PC-9 (cell line): ENCODE measurements around the gene TTC7B. TPM values are rescaled to one million over a fixed set of nuclear protein-coding genes. Genes with fewer than 3 reads are reported as not detected.

Experiments
- BruUV-seq: library from RNA; stranded (reverse); fragments of 400-500 nt; replicated peaks from 2 replicates; lab custom pipeline; 2021; lab: Mats Ljungman, UMichigan
- CTCF ChIA-PET: fragments of 300-600 bp; sonication (Branson Sonifier 250); formaldehyde crosslinking; loops from one replicate; lab custom pipeline; 2022; ENCODE audit warnings: antibody characterized with exemption; lab: Charles Lee
- POLR2A ChIA-PET: fragments of 300-600 bp; sonication (Branson Sonifier 250); formaldehyde crosslinking; loops from one replicate; lab custom pipeline; 2022; ENCODE audit warnings: antibody characterized with exemption; ENCODE audit not compliant: unreplicated experiment; lab: Charles Lee
- DNase-seq, 2 experiments: peaks; one replicate each; pipeline versions ENCODE4 v3.0.0 to v3.0.0-alpha.2; 2015 to 2022; ENCODE audit warnings: mixed read lengths in 1 of 2
- H2AFZ ChIP-seq: fragments of 200-600 bp; sonication (generic); 2 replicates; pipeline ENCODE4 v1.8.1; 2017; ENCODE audit warnings: antibody characterized with exemption
- H3F3A ChIP-seq: fragments of 200-600 bp; sonication (generic); 2 replicates; pipeline ENCODE4 v1.8.1; 2017; ENCODE audit warnings: antibody characterized with exemption, mild to moderate bottlenecking, low read depth; ENCODE audit not compliant: insufficient read depth
- H3K27ac ChIP-seq: fragments of 200-600 bp; sonication (generic); 2 replicates; pipeline ENCODE4 v1.6.1; 2016; ENCODE audit warnings: mixed run types
- H3K27me3 ChIP-seq: fragments of 200-600 bp; sonication (generic); 2 replicates; pipeline ENCODE4 v1.6.1; 2016; ENCODE audit warnings: low read depth, mixed run types; ENCODE audit not compliant: insufficient read depth
- H3K36me3 ChIP-seq: fragments of 200-600 bp; sonication (generic); 2 replicates; pipeline ENCODE4 v1.6.1; 2016; ENCODE audit warnings: low read depth, mixed run types
- H3K4me1 ChIP-seq: fragments of 200-600 bp; sonication (generic); replicated peaks from 2 replicates; pipeline ENCODE4 v1.6.1; 2016; ENCODE audit warnings: mixed run types; ENCODE audit not compliant: insufficient read depth
- H3K4me2 ChIP-seq: fragments of 200-600 bp; sonication (generic); 2 replicates; pipeline ENCODE4 v1.6.1; 2017; ENCODE audit warnings: mixed run types
- H3K4me3 ChIP-seq: fragments of 200-600 bp; sonication (generic); 2 replicates; pipeline ENCODE4 v1.6.1; 2016; ENCODE audit warnings: mixed run types
- H3K79me2 ChIP-seq: fragments of 200-600 bp; sonication (generic); 2 replicates; pipeline ENCODE4 v1.6.1; 2017; ENCODE audit warnings: low read depth, mixed run types
- H3K9me2 ChIP-seq: fragments of 200-600 bp; sonication (generic); 2 replicates; pipeline ENCODE4 v1.8.1; 2017; ENCODE audit warnings: mild to moderate bottlenecking; ENCODE audit not compliant: insufficient read depth
- H3K9me3 ChIP-seq: fragments of 200-600 bp; sonication (generic); 2 replicates; pipeline ENCODE4 v1.8.1; 2016; ENCODE audit warnings: low read depth; ENCODE audit not compliant: insufficient read depth
- H4K20me1 ChIP-seq: fragments of 200-600 bp; sonication (generic); 2 replicates; pipeline ENCODE4 v1.8.1; 2017; ENCODE audit not compliant: insufficient read depth
- EZH2 ChIP-seq: fragments of 200-600 bp; sonication (generic); IDR thresholded peaks from 2 replicates; pipeline ENCODE4 v1.8.0; 2017; ENCODE audit warnings: antibody characterized with exemption, low read depth
- intact Hi-C: fragments of 100-400 bp; cut with micrococcal nuclease; formaldehyde crosslinking; loops from one replicate; pipeline ENCODE4 v1.10.0; 2022; ENCODE audit not compliant: unreplicated experiment
- total RNA-seq: library from RNA; stranded (reverse); gene quantifications from 2 replicates; pipeline ENCODE4 v1.2.3, GENCODE V29; 2021
- TF ChIP-seq, protein P1 (sequence below): fragments of 200-600 bp; sonication (generic); conservative IDR thresholded peaks from 2 replicates; pipeline ENCODE4 v1.6.1; 2017; ENCODE audit warnings: mixed run types, antibody characterized with exemption, mild to moderate bottlenecking, moderate library complexity

Gene TTC7B
- total RNA-seq, 1 experiment from 2014 or later = 6.8 TPM

- Histone ChIP-seq H3K9me3 (no peaks in the 10 kb centered on the region), H3F3A (no peaks in the 10 kb centered on the region), H3K27me3 (no peaks in the 10 kb centered on the region), H2AFZ (no peak overlapping the region), H3K4me3 (no peak overlapping the region), H3K4me1 (no peaks in the 10 kb centered on the region; the same call in 1 of the 2 replicates), H3K4me2 (no peak overlapping the region), H3K79me2 (no peaks in the 10 kb centered on the region), H3K9me2 (no peaks in the 10 kb centered on the region), H3K27ac (no peak overlapping the region), H4K20me1 (no peaks in the 10 kb centered on the region), H3K36me3 (no peaks in the 10 kb centered on the region)
- POLR2A ChIA-PET = no interaction called here
- no TSS peak for BruUV-seq
- CTCF ChIA-PET = no interaction called here
- DNase-seq = no peak
- TF ChIP-seq, protein P1, sequence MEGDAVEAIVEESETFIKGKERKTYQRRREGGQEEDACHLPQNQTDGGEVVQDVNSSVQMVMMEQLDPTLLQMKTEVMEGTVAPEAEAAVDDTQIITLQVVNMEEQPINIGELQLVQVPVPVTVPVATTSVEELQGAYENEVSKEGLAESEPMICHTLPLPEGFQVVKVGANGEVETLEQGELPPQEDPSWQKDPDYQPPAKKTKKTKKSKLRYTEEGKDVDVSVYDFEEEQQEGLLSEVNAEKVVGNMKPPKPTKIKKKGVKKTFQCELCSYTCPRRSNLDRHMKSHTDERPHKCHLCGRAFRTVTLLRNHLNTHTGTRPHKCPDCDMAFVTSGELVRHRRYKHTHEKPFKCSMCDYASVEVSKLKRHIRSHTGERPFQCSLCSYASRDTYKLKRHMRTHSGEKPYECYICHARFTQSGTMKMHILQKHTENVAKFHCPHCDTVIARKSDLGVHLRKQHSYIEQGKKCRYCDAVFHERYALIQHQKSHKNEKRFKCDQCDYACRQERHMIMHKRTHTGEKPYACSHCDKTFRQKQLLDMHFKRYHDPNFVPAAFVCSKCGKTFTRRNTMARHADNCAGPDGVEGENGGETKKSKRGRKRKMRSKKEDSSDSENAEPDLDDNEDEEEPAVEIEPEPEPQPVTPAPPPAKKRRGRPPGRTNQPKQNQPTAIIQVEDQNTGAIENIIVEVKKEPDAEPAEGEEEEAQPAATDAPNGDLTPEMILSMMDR = no peak
- no peak for TF ChIP-seq EZH2
- intact Hi-C loops = no loop called here
These were observed 20.5 kb downstream of the TTC7B start for GRCh38 chr14:90795744-90796143.

- Histone ChIP-seq H3K36me3 (no peaks in the 10 kb centered on the region), H3K4me3 (no peak overlapping the region), H3K27me3 (no peaks in the 10 kb centered on the region), H3F3A (no peaks in the 10 kb centered on the region), H3K27ac (no peak overlapping the region), H3K79me2 (no peaks in the 10 kb centered on the region), H3K4me2 (no peak overlapping the region), H3K9me2 (no peaks in the 10 kb centered on the region), H3K4me1 (no peaks in the 10 kb centered on the region), H3K9me3 (no peaks in the 10 kb centered on the region), H2AFZ (no peak overlapping the region), H4K20me1 (no peaks in the 10 kb centered on the region)
- intact Hi-C loops = no loop called here
- BruUV-seq = no TSS peak
- TF ChIP-seq, protein P1 = no peak
- TF ChIP-seq EZH2 = no peak
- DNase-seq = no peak
- CTCF ChIA-PET = no interaction called here
- POLR2A ChIA-PET = no interaction called here
These were observed 24.7 kb downstream of the TTC7B start for GRCh38 chr14:90791486-90791885.

DNA sequence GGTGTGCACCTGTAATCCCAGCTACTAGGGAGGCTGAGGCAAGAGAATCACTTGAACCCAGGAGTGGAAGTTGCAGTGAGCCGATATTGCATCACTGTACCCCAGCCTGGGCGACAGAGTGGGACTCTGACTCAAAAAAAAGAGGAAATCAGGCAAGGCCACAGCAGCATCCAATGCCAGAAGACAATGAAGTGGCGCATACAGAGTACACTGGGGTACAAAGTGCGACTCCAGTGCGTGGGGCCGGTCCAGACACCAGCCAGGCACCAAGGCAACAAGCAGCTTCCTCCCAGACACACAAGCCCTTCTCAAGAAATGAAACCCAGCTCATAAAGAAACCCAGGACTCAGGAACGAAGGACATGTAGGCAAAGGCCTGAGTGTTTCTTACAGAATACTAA, 28.2 kb downstream of the TTC7B start:
- intact Hi-C loops = no loop called here
- DNase-seq = no peak
- ChIA-PET POLR2A (no interaction called here), CTCF (no interaction called here)
- no peaks in the 10 kb centered on the region for H3K79me2 ChIP-seq
- no peaks in the 10 kb centered on the region for H3F3A ChIP-seq
- no peaks in the 10 kb centered on the region for H3K4me1 ChIP-seq
- no peak overlapping the region for H3K4me2 ChIP-seq
- no peaks in the 10 kb centered on the region for H3K27me3 ChIP-seq
- no peak overlapping the region for H3K4me3 ChIP-seq
- no peak overlapping the region for H2AFZ ChIP-seq
- no peaks in the 10 kb centered on the region for H4K20me1 ChIP-seq
- BruUV-seq = no TSS peak
- no peaks in the 10 kb centered on the region for H3K36me3 ChIP-seq
- no peaks in the 10 kb centered on the region for H3K9me2 ChIP-seq
- no peak overlapping the region for H3K27ac ChIP-seq
- no peaks in the 10 kb centered on the region for H3K9me3 ChIP-seq
- TF ChIP-seq, protein P1 = no peak
- no peak for TF ChIP-seq EZH2
